Calu3 (cell line): ENCODE results near the gene MORF4L2. TPM values are rescaled to one million over a fixed set of nuclear protein-coding genes. Genes with fewer than 3 reads are reported as not detected.
A peak's percentile ranks its signal among the peaks of the same experiment; 100 is the strongest.

Experiments used
- BruUV-seq: library from RNA; stranded (reverse); fragments of 400-500 nt; replicated peaks from 2 replicates; lab custom pipeline; 2021; lab: Mats Ljungman, UMichigan
- CTCF ChIA-PET: fragments of 300-600 bp; sonication (Branson Sonifier 250); formaldehyde crosslinking; loops from one replicate; lab custom pipeline; 2022; ENCODE audit warnings: antibody characterized with exemption; lab: Charles Lee
- DNase-seq: peaks from one replicate; pipeline ENCODE4 v3.0.0; 2022
- H3K27ac Mint-ChIP-seq: one replicate; pipeline ENCODE4 v1.8.0; 2022; ENCODE audit warnings: mixed read lengths; ENCODE audit not compliant: unreplicated experiment
- H3K27me3 Mint-ChIP-seq: one replicate; pipeline ENCODE4 v1.8.0; 2022; ENCODE audit warnings: mixed read lengths; ENCODE audit not compliant: unreplicated experiment
- H3K36me3 Mint-ChIP-seq: one replicate; pipeline ENCODE4 v1.8.0; 2022; ENCODE audit warnings: mild to moderate bottlenecking, moderate library complexity, mixed read lengths; ENCODE audit not compliant: insufficient read depth, unreplicated experiment
- H3K4me1 Mint-ChIP-seq: one replicate; pipeline ENCODE4 v1.8.0; 2022; ENCODE audit warnings: mild to moderate bottlenecking, low read depth, mixed read lengths; ENCODE audit not compliant: unreplicated experiment
- H3K4me3 Mint-ChIP-seq: one replicate; pipeline ENCODE4 v1.8.0; 2022; ENCODE audit warnings: mild to moderate bottlenecking, low read depth, moderate library complexity, mixed read lengths; ENCODE audit not compliant: unreplicated experiment
- H3K9me3 Mint-ChIP-seq: one replicate; pipeline ENCODE4 v1.8.0; 2022; ENCODE audit warnings: low read depth, mixed read lengths; ENCODE audit not compliant: unreplicated experiment
- CTCF ChIP-seq: fragments of 200-600 bp; IDR thresholded peaks from one replicate; pipeline ENCODE4 v1.8.0; 2022; ENCODE audit warnings: antibody characterized with exemption; ENCODE audit not compliant: unreplicated experiment
- intact Hi-C: fragments of 100-400 bp; cut with micrococcal nuclease; formaldehyde crosslinking; loops from one replicate; pipeline ENCODE4 v1.10.0; 2022; ENCODE audit not compliant: unreplicated experiment
- total RNA-seq: library from RNA; stranded (reverse); gene quantifications from 2 replicates; pipeline ENCODE4 v1.2.3, GENCODE V29; 2022

MORF4L2 gene
- total RNA-seq, 1 experiment from 2014 or later, result 388 TPM

- Mint-ChIP-seq H3K4me1 (no peaks in the 10 kb centered on the region), H3K4me3 (no peak within 1 kb of the TSS), H3K27me3 (peaks cover 76% of the 10 kb centered on the region), H3K27ac (peak within 1 kb of the TSS; percentile 41), H3K36me3 (no peaks in the 10 kb centered on the region), H3K9me3 (no peaks in the 10 kb centered on the region)
- CTCF ChIA-PET, result interaction anchor here (1.0 kb wide), 1 partner anchor 19 kb away, joined by 4 read pairs; no protein-coding TSS in a partner anchor
- DNase-seq, result no peak
- TF ChIP-seq CTCF, result no peak
- intact Hi-C loops, result loop anchor here (5.0 kb wide), 1 partner anchor 62 kb away; no protein-coding TSS in a partner anchor
- no TSS peak for BruUV-seq
Measured at GRCh38 chrX:103710609-103711008, 24.1 kb upstream of the MORF4L2 start, which contains the start of gene TMEM31. Gene TMEM31 (plus strand): TSS chrX:103710909. CDS start chrX:103712259, 1,350 bp downstream.

- no peaks in the 10 kb centered on the region for H3K36me3 Mint-ChIP-seq
- no peak overlapping the region for H3K27ac Mint-ChIP-seq
- TF ChIP-seq CTCF, result no peak
- H3K27me3 Mint-ChIP-seq, result peaks cover 75% of the 10 kb centered on the region
- no peak for DNase-seq
- BruUV-seq, result no TSS peak
- H3K9me3 Mint-ChIP-seq, result no peaks in the 10 kb centered on the region
- no peaks in the 10 kb centered on the region for H3K4me1 Mint-ChIP-seq
- CTCF ChIA-PET, result no interaction called here
- intact Hi-C loops, result no loop called here
- H3K4me3 Mint-ChIP-seq, result no peak overlapping the region
Measured at GRCh38 chrX:103704863-103705262, 18.4 kb upstream of the MORF4L2 start.

- Mint-ChIP-seq H3K36me3 (no peaks in the 10 kb centered on the region), H3K27me3 (peaks cover 32% of the 10 kb centered on the region), H3K9me3 (no peaks in the 10 kb centered on the region), H3K27ac (no peak overlapping the region), H3K4me3 (no peak overlapping the region), H3K4me1 (peaks cover 10% of the 10 kb centered on the region)
- intact Hi-C loops, result no loop called here
- no TSS peak for BruUV-seq
- CTCF ChIA-PET, result no interaction called here
- DNase-seq, result no peak
- no peak for TF ChIP-seq CTCF
Measured at GRCh38 chrX:103699243-103699642, 12.7 kb upstream of the MORF4L2 start.

- Mint-ChIP-seq H3K36me3 (no peaks in the 10 kb centered on the region), H3K4me3 (no peak overlapping the region), H3K27me3 (peaks cover 18% of the 10 kb centered on the region), H3K4me1 (peaks cover 10% of the 10 kb centered on the region), H3K27ac (no peak overlapping the region), H3K9me3 (no peaks in the 10 kb centered on the region)
- CTCF ChIA-PET, result no interaction called here
- BruUV-seq, result no TSS peak
- no peak for TF ChIP-seq CTCF
- intact Hi-C loops, result no loop called here
- no peak for DNase-seq
Measured at GRCh38 chrX:103697687-103698086, 11.2 kb upstream of the MORF4L2 start.
